HG03460 (cell line): ENCODE data around the gene ALDH1A3.
"Not testable (repeated sequence)": the region's sequence is repeated elsewhere in the genome, so short reads cannot be mapped to it uniquely, and the experiment has no call there.

ENCODE experiments used
- ATAC-seq: cut with Tn5 transposase; IDR thresholded peaks from one replicate; pipeline ENCODE4 v1.9.1; 2021; ENCODE audit not compliant: unreplicated experiment

The ALDH1A3 gene

DNA sequence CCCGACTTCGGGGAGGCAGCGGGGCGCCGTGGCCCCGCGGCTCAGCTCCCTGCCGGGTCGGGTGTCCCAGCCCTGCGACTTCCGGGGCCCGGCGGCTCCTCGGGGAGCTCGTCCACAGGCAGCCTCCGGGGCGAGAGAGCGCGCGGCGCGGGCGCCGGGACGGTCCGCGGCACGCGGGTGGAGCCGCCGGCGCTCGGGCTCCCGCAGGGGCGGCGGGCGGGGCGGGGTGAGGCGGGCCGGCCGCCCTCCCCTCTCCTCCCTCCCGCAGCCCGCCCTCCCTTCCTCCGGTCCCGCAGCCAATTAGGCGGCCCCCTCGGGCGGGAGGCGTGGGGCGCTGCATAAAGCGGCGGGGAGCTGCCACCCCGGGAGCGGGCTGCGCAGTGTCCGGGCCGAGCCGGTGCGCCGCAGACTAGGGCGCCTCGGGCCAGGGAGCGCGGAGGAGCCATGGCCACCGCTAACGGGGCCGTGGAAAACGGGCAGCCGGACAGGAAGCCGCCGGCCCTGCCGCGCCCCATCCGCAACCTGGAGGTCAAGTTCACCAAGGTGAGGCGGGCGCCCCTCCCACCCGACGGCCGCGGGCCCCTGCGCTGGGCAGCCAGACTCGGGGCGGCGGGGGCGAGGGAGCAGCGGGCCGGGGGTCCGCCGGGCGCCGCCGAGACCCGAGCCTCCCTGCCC lies at the start of gene ALDH1A3:
Gene ALDH1A3, plus strand, starts transcription at position 368 of the 675 bp plus-strand sequence. Its CDS starts 77 bp downstream, at position 445.
- ATAC-seq: no peak

DNA sequence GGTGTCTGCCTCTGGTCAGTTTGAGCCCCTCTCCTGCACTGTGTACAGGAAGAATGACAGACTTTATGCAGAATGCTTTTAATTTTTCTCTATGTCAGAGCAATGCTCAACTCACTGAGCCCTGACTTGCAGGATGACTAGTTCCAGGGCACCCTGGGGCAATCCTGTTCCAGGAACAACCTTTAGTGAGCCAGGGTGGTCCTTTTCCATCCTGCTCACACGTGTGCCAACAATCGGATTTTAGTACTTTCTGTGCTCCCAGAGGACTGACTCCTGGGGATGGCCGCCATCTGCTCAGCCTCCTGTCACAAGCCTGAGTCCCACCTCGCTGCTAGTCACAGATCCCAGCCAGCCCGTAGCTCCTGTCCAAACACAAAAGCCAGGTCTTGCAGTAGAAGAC lies 48.2 kb upstream of the ALDH1A3 start:
- no peak for ATAC-seq

DNA sequence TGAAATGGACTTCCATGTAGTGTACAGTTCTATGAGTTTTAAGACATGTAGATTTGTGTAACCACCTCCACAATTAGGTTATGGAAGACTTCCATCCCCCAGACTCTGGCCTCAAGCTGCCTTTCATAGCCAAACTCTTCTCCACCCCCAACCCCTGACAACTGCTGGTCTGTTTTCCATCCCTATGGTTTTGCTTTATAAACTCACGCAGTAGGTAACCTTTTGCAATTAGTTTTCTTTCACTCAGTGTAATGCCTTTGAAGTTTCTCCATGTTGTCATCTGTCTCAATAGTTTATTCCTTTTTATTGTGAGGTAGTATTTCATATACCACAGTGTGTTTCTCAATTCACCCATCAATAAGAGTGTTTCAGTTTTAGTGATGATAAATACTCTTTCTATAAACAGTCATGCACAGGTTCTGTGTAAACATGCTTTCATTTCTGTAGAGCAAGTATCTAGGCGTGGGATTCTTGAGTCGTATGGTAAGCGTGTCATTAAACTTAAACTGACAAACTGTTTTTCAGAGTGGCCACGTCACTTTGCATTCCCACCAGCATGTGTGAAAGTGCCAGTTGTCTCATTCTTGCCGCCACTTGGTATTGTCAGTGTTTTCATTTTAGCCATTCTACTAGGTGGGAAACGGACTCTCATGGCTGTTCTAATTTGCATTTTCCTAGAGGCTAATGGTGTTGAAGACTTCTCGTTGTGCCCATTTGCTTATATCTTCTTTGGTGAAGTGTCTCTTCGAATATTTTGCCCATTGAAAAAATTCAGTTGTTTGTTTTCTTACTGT lies 47.3 kb upstream of the ALDH1A3 start:
- ATAC-seq: no peak

DNA sequence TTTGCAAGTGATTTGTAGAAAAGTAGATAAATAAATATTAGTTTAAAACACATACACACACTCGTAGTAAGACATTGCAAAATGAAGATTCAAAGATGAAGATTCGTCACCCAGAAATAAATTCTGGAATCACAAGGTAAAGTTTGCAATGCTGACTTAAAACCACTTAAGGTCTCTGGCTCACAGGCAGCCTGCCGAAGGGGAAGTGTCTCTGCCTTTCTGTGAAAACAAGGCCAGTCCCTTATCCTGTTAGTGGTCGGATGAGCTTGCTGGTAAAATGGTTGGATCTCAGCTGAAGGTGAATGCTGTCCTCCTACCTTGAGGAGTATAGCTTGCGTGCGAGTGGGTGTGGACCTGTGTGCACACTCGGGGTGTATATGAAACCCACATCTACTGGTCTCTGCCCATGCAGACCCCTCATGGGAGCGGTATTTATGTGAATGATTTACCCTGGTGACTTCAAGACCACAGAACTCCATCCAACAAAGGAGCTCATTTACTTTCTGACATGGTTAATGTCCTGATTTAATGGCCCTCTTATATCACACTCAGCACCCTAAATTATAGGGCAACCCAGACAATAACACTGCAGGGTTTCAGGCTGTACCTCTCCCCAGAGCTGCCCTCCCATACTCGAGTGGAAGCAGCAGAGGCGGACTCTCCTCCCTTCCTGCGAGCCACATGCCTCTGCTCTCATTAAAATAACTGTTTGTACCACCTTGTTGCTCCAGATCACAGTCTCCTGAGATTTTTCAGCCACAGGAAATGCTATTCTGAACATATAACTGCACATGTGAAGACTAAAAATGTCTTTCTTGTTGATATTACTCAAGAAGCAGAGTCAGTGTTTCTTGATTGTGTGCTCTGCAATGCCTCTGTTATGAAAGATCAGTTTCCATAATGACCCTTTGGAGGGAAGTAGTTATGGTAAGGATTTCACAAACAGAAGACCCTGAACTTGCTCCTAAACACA lies 45.9 kb upstream of the ALDH1A3 start:
- no peak for ATAC-seq

DNA sequence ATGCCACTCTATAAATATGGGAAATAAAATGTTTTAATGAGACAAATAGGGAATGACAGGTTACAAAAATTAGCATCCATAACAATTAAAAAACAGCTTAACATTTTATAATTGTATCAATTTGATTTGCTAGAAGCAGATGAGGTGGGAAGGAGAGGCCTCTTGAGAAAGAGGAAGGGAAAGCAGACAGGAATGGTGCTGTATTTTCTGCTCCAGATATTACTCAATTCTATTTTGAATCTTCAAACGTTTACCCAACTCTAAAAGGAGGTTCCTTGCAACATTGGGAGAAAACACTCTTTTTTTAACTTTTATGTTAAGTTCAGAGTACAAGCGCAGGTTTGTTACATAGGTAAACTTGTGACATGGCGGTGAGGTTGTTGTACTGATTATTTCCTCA lies 44.9 kb upstream of the ALDH1A3 start:
- no peak for ATAC-seq

DNA sequence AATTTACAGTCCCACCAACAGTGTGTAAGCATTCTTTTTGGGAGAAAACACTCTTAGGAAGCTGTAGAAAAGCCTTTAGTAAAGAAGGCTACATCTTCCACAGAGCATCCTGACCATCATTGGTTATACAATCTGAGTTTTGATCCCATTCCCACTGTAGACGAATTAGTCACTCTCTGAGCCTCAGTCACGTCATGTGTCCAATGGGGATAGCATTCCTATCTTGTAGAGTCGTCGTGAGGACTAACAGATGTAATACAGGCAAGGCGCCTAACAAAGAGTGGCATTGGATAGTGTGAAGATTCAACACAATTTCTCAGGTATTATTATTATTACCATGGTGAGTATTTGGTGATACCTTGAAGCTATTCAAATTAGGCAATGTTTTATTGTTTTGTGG lies 44.0 kb upstream of the ALDH1A3 start:
- ATAC-seq: no peak

DNA sequence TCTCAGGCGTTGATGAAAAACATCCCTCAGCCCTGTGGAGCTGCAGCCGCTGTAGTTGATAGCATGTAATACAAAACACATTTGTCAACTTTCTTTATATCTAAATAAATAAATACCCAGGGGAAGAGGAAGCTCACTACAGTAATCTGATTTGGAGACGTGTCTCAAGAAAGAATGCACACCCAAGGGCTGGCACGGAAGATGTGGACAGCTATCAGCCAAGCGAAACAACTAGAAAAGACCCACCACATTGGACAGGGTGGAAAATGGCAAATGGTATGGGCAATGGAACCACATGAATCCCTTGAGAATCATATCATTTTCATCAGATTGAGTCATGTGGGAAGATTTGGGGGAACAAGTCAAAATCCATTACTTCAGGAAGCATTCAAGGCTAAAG lies 43.1 kb upstream of the ALDH1A3 start:
- ATAC-seq: no peak

DNA sequence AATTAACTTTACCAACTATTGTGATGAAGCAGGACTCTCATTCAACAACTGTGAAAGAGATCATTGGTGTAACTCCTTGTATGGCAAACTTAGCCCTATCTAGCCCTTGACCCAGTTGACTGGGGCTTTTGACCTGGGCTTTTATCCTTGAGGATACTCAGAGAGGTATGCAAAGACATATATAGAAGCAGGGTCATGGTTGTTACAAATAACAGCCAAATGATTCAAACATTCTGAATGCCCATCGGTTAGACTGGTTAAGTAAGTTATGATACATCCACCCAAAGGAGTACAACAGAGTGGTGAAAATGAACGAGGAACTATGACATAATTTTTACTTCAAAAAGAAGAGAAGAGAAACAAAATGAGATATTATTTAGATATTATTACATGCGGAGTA lies 38.2 kb upstream of the ALDH1A3 start:
- no peak for ATAC-seq

DNA sequence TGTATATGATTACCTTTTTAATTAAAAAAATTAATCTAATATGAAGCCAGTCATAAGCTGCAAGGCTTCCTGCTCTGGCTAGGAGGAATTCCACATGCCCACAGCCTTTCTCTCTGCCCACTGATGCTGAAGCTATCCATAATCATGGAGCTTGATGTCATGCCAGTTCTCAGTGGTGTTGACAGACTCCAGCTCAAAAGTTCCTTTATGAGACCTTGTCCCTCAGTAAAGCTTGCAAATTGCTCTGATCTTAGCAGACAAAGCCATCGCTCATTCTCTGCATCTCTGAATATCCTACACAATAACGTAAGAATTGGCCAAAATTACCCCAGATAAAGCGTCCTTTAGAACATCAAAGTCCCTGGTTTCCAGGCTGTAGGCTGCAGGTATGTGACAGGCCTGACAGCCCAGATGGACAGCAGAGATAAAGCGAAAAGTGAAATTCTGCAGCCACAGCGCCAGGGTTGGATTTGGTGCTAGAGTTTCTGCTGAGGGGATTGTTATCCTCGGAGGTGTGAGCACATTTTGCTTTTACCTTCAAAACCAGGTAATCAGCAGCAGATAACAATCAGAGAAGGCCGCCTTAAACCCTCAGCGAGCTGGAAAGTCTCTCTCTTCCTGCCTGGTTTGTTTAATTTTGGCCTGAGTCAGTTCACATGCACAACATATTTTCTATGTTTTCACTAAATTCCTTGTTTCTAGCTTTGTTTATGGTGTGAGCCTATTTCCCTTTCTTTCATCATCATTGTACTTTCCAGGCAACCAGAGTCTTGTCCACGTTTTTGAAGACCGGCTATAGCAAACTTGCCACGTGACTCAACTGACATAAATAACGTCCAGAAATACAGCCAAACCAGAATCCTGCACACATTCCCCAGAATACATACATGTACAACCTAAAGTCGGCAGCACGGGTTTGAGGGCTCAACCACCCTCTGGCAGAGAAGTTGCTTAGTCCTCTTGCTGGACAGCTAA lies 36.6 kb upstream of the ALDH1A3 start:
- no peak for ATAC-seq

DNA sequence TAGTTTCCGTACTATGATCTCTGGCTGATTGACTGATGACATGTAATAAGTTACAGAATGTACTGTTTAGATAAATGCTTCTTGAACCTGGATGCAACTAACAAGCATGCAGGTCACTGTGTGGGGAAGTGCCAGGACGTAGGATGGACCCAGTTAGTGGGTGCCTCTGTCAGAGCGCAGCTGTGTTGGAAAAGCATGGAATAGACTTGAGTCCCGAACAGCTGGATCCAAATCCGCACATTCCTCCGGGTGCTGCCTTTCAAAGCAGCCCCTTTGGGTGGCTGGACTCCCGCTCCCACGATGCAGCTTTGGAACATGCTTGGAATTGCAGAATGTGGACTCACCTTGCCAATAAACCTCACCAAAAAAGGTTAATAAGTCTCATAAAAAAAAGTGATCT lies 35.5 kb upstream of the ALDH1A3 start:
- no peak for ATAC-seq

DNA sequence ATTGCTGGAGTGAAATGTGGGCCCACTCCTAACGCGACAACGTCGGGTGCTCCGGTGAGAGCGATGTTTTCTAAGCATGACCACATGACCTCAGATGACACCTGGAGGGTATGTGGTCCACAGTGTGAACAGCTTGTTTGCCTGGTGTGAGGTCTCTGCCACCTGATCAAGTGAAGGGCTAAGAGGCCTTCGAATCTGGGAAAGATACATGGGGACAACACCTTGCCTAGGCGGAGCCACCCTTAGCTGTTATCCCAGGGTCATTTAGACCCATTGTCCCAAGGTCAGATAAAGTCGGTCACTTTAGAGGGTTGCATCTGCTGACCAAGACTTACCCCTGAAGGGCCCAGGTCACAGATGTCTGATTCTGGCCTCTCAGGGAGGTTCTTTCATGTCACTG lies 34.9 kb upstream of the ALDH1A3 start:
- ATAC-seq: no peak

DNA sequence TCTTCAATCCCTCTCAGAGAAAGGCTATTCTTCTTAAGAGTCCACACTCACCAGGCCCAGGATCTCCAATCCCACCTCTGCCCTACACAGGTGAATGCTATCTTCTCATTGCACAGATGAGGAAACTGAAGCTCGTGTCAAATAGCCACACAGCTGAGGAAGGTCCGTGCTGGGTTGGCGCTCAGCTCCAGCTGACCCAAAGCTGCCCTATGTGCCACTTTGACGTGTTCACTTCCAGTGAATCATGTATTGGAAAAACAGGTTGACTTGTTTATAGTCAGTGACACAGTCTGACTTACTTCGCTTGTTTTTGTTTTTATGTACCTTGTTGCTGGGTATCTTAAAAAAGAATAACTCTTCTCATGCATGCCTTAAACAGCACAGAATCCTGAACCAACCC lies 32.4 kb upstream of the ALDH1A3 start:
- ATAC-seq: no peak

DNA sequence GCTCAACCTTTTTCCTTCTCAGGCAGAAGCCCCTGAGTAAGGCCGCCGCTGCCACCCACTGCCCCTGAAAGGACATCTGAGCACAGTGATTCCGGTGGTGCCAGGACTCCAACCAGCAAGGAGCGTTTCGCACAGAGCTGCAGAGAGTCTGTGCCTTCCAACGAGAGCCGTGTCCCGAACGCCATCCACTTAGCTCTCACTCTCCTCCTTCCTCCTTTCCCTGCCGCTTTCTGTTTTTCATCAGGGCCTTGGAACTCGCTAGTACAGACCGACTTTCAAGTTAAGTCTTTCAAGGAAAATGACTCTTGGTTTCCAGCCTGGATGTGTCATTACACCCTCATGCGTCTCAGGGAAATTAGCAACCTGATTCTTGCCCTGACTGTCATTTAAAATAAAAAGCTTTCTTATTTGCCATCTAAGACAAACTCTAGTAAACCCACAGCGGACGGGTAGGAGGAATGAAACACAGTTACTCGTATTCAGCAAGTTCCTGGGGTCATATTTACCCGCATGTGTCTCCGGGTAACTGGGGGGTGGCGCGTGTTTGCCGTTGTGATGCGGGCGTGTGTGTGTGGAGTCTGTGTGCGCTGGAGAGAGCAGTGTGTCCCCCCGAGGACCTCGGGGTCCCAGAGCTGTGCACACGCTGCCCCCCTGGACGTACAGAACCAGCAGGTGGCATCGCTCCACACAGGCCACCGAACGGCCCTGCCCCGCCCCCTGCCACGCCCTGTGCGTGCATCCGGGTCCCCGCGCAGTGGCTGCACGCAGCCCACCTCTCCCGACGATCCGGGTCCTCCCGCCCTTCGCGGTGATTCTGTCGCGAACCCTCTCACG lies 30.4 kb upstream of the ALDH1A3 start:
- ATAC-seq: no peak

DNA sequence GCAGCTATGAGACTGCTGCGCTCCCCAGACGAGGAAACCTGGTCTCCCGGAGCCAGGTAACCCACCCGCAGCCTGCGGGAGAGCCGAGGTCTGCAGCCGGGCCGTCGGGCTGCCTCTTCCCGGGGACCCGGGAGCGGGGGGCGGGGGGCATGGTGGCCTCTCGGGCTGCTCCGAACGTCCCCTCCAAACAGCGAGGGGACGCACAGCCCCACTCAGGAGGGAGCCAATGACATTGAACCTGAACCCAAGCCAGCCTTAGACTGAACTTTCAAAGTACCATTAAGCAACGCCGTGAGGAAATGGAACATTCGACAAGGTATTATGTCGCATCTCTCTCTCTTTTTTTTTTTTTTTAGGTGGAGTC lies 29.8 kb upstream of the ALDH1A3 start:
- no peak for ATAC-seq

DNA sequence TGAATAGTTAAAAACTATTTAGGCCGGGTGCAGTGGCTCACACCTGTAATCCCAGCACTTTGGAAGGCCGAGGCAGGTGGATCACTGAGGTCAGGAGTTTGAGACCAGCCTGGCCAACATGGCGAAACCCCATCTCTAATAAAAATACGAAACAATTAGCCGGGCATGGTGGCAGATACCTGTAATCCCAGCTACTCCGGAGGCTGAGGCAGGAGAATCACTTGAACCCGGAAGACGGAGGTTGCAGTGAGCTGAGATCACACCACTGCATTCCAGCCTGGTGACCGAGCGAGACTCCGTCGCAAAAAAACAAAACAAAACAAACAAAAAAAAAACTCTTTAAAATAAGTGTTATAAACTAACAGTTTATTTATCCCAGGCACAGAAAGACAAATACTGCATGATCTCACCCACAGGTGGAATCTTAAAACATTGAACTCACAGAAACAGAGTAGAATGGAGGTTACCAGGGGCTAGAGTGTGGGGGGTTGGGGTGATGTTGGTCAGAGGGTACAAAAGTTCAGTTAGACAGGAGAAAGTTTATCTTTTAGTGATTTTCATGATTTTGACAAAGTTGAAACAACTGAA lies 28.1 kb upstream of the ALDH1A3 start:
- not testable (repeated sequence) for ATAC-seq

DNA sequence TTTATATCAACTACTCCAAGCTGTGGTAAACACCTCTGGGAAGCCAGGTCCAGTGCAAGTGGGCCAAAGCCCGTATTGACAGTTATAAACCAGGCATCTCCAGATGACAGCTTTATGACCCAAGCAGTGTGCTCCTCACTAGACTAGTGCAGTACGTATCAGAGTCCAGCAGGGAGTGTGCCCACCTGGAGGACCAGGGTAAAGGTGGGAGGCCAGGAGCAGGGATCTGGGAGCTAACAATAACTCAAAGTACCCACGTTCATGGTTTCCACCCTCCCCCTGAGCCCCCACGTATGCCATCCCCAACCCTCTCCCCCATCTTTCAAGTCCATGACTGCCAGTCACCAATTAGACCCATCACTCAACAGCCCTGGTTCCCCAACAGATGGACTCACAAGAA lies 27.0 kb upstream of the ALDH1A3 start:
- no peak for ATAC-seq

DNA sequence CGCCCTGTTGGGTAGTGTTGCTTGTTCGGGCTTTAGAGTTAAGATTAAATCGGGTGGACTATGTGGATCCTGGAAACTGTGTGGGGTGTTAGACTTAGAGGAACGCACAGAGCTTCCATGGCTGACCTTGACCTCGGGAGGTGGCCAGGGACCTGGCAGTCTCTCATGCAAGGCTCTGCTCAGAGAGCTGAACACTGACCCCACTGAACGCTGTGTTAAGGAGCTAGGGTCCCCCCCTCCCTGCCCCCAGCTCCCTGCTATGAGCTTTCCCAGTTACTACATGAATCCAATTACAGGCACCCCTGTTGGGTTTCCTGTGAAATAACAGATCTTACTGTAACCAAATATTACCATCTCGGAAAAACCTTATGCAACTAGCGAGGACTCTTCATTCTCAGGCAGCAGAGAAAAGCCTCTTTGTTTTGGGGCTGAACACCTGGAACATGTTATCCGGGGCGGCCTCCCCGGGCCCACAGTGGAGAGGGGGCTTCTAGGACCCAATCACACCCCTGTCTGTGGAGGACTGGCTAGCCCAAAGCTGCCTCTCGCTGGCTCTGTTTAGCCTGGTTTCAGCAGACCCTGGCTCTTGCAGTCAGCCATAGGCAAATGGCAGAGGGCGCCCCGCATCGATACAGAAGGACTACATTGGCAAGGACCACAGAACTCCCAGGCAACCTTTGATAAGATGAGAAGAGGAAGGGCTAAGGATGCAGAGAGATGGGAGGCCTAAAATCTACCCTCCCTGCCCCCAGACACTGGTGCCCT lies 25.8 kb upstream of the ALDH1A3 start:
- no peak for ATAC-seq

DNA sequence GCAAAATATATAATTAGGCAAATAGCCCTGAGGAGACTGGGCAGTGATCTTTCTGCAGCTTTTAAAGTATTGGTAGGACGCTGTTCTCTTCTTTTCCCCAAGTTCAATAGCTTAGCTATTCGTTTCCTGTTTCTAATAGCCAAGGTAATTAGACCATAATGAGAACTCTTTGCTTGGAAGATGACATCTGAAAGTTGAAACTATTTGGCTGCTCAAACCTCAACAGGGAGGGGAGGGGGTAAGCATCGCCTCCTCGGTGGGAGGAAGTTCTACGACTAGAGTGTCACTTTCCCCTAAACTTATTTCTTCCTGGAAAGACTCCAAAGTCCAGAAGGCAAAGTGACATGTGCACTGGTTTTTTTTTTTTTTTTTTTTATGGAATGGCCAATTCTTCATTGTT lies 22.8 kb upstream of the ALDH1A3 start:
- ATAC-seq: no peak
